B cell (primary cell): ENCODE measurements around the gene PHRF1. TPM values are rescaled to one million over a fixed set of nuclear protein-coding genes. Genes with fewer than 3 reads are reported as not detected.

Source experiments
- ATAC-seq: fragments of 200-7000 bp; cut with Tn5 transposase; one replicate; pipeline ENCODE4 v1.10.0; 2021; ENCODE audit warnings: low read depth, mild to moderate bottlenecking, moderate number of reproducible peaks, moderate library complexity
- CTCF ChIA-PET: fragments of 350-600 bp; sonication (Branson Sonifier 250); formaldehyde crosslinking; loops from one replicate; lab custom pipeline; 2021; ENCODE audit warnings: antibody characterized with exemption, inconsistent platforms; lab: Charles Lee
- POLR2A ChIA-PET: fragments of 350-600 bp; sonication (Branson Sonifier 250); formaldehyde crosslinking; loops from one replicate; lab custom pipeline; 2021; ENCODE audit warnings: antibody characterized with exemption; lab: Charles Lee
- DNase-seq: peaks from one replicate; pipeline ENCODE4 v3.0.0; 2013
- H2AFZ ChIP-seq: 2 replicates; pipeline ENCODE4 v1.6.1; 2012; ENCODE audit warnings: mild to moderate bottlenecking, low read depth, low read length; ENCODE audit not compliant: insufficient read depth, poor library complexity, severe bottlenecking
- H3K27ac ChIP-seq, 2 donors: 1 replicate in 1 of 2; 2 replicates in 1 of 2; pipeline ENCODE4 v1.5.1; 2012 to 2013; ENCODE audit warnings: low read length in 2 of 2, mild to moderate bottlenecking in 2 of 2, moderate library complexity in 1 of 2
- H3K27me3 ChIP-seq, 4 experiments: fragments of 200-600 bp in 1 of 4; sonication (generic) in 1 of 4; replicated peaks in 1 of 4; 1 replicate in 2 of 4; 2 replicates in 2 of 4; pipeline versions ENCODE4 v1.6.1 to v1.7.0; 2013 to 2016; ENCODE audit warnings: low read length in 3 of 4, mild to moderate bottlenecking in 2 of 4, mixed read lengths in 1 of 4, moderate library complexity in 1 of 4; ENCODE audit not compliant: insufficient read depth in 4 of 4, control insufficient read depth in 3 of 4; ENCODE audit errors: control extremely low read depth in 1 of 4
- H3K36me3 ChIP-seq, 2 experiments: replicated peaks in 1 of 2; 1 replicate in 1 of 2; 2 replicates in 1 of 2; pipeline versions ENCODE4 v1.6.1 to v1.7.1; 2013; ENCODE audit warnings: low read length in 1 of 2; ENCODE audit not compliant: insufficient read depth in 2 of 2, control insufficient read depth in 1 of 2; ENCODE audit errors: control extremely low read depth in 1 of 2, extremely low read depth in 1 of 2
- H3K4me1 ChIP-seq, 2 donors: fragments of 200-600 bp in 1 of 2; sonication (generic) in 1 of 2; 1 replicate in 1 of 2; 2 replicates in 1 of 2; pipeline versions ENCODE4 v1.5.1 to v1.6.1; 2013 to 2017; ENCODE audit warnings: low read length in 2 of 2; ENCODE audit not compliant: control insufficient read depth in 2 of 2, insufficient read depth in 2 of 2
- H3K4me2 ChIP-seq: replicated peaks from 2 replicates; pipeline ENCODE3; 2012; ENCODE audit warnings: mild to moderate bottlenecking, low read depth, low read length; ENCODE audit not compliant: poor library complexity, severe bottlenecking
- H3K4me3 ChIP-seq, 5 experiments: fragments of 200-600 bp in 1 of 5; sonication (generic) in 1 of 5; 1 replicate in 3 of 5; 2 replicates in 2 of 5; pipeline versions ENCODE4 v1.5.1 to v1.7.0; 2011 to 2016; ENCODE audit warnings: low read length in 4 of 5, mild to moderate bottlenecking in 4 of 5, low read depth in 2 of 5, control low read depth in 1 of 5, moderate library complexity in 1 of 5; ENCODE audit not compliant: insufficient read depth in 1 of 5; ENCODE audit errors: control extremely low read depth in 1 of 5, extremely low read depth in 1 of 5
- H3K79me2 ChIP-seq: fragments of 200-600 bp; sonication (generic); one replicate; pipeline ENCODE4 v1.6.0; 2016; ENCODE audit warnings: low read length; ENCODE audit not compliant: control insufficient read depth, insufficient read depth
- H3K9ac ChIP-seq: fragments of 200-600 bp; sonication (generic); 2 replicates; pipeline ENCODE4 v1.6.1; 2017; ENCODE audit warnings: mild to moderate bottlenecking, low read length, moderate library complexity
- H3K9me3 ChIP-seq, 3 donors: one replicate each; pipeline versions ENCODE4 v1.6.1 to v1.7.1; 2013; ENCODE audit warnings: low read length in 2 of 3; ENCODE audit not compliant: control insufficient read depth in 2 of 3, insufficient read depth in 1 of 3; ENCODE audit errors: control extremely low read depth in 1 of 3
- H4K20me1 ChIP-seq: 2 replicates; pipeline ENCODE4 v1.6.0; 2012; ENCODE audit warnings: mild to moderate bottlenecking, low read length; ENCODE audit not compliant: insufficient read depth, control insufficient read depth, poor library complexity, severe bottlenecking
- H3K27ac Mint-ChIP-seq: one replicate; pipeline ENCODE4 v1.8.0; 2021; ENCODE audit warnings: mixed read lengths
- H3K27me3 Mint-ChIP-seq: one replicate; pipeline ENCODE4 v1.8.0; 2021; ENCODE audit warnings: mixed read lengths
- H3K4me1 Mint-ChIP-seq: one replicate; pipeline ENCODE4 v1.8.0; 2021; ENCODE audit warnings: mixed read lengths
- H3K4me3 Mint-ChIP-seq: one replicate; pipeline ENCODE4 v1.8.0; 2021; ENCODE audit warnings: mixed read lengths
- H3K9me3 Mint-ChIP-seq: one replicate; pipeline ENCODE4 v1.8.0; 2022; ENCODE audit warnings: mixed read lengths; ENCODE audit not compliant: insufficient read depth
- EZH2 ChIP-seq: IDR thresholded peaks from 2 replicates; pipeline ENCODE4 v1.6.1; 2012; ENCODE audit warnings: borderline replicate concordance, low read depth, mild to moderate bottlenecking, moderate library complexity, low read length; ENCODE audit not compliant: insufficient read depth, poor library complexity, severe bottlenecking
- WGBS: methylation state at CpG from one replicate; pipeline ENCODE4 v1.1.5; 2013; ENCODE audit warnings: missing lambda C conversion rate; ENCODE audit not compliant: insufficient coverage; 5-methylcytosine and 5-hydroxymethylcytosine counted together
- intact Hi-C: fragments of 100-400 bp; cut with micrococcal nuclease; formaldehyde crosslinking; loops from one replicate; pipeline ENCODE4 v1.10.0; 2022
- polyA plus RNA-seq: library from polyadenylated mRNA; depleted of rRNA; stranded (reverse); fragments of >200 nt; gene quantifications from 2 replicates; pipeline ENCODE4 v1.2.3, GENCODE V29; 2012
- total RNA-seq, 2 donors: library from RNA; stranded (reverse); fragments of 120-200 nt in 1 of 2; gene quantifications; 1 replicate in 1 of 2; 2 replicates in 1 of 2; pipeline versions ENCODE4 v1.2.3 to v1.2.4, GENCODE V29; 2013 to 2022
- TF ChIP-seq, protein P1 (sequence below): fragments of 200-600 bp; IDR thresholded peaks from one replicate; pipeline ENCODE4 v1.8.0; 2022; ENCODE audit warnings: antibody characterized with exemption, mild to moderate bottlenecking

PHRF1 gene
- total and polyA plus RNA-seq, 2 donors (not counting 1 experiment from before 2014, with no cell fraction given): 22.3 to 57.9 TPM

DNA sequence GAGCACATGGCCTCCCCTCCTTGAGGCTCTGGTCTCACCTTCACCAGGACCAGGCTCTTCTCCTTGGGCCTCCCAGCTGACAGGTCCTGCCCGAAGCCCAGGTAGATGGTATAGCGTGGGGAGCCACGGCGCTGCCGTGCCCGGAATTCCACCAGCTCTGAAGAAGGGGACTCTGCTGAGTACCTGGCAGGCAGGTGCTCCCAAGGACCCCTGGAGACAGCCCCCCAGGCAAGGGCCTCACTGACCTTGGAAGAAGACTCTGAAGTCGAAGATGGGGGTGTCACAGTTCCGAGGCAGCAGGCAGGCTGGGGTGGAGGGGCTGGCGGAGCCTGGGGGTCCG, 36.7 kb downstream of the PHRF1 start:
- Mint-ChIP-seq H3K4me1 (peaks cover 17% of the 10 kb centered on the region), H3K27ac (no peak overlapping the region), H3K27me3 (no peaks in the 10 kb centered on the region), H3K4me3 (no peak overlapping the region), H3K9me3 (no peaks in the 10 kb centered on the region)
- POLR2A ChIA-PET: interaction anchor here (0.6 to 2.0 kb wide), 2 partner anchors 37 to 220 kb away, joined by 4 to 8 read pairs; partner anchors contain the start of genes CD151 and PHRF1
- no peaks in the 10 kb centered on the region for H3K27me3 ChIP-seq
- H3K9me3 ChIP-seq: no peaks in the 10 kb centered on the region
- peaks cover 0 to 57% of the 10 kb centered on the region in 2 experiments for H3K36me3 ChIP-seq
- CTCF ChIA-PET: interaction anchor here (1.4 to 1.7 kb wide), 2 partner anchors 58 to 95 kb away, joined by 3 to 5 read pairs; no protein-coding TSS in a partner anchor
- WGBS: over 99% methylated on average over 10 of the region's 10 CpGs
- no peak for DNase-seq
- no peak overlapping the region for H2AFZ ChIP-seq
- peaks cover 71% of the 10 kb centered on the region for H4K20me1 ChIP-seq
- no peak overlapping the region for H3K9ac ChIP-seq
- peaks cover 18 to 35% of the 10 kb centered on the region in 2 donors for H3K4me1 ChIP-seq
- H3K4me2 ChIP-seq: no peak overlapping the region
- intact Hi-C loops: loop anchor here (10.0 kb wide), 1 partner anchor 112 kb away; no protein-coding TSS in a partner anchor
- no peak overlapping the region for H3K4me3 ChIP-seq
- peaks cover 6% of the 10 kb centered on the region for H3K79me2 ChIP-seq
- no peak for ATAC-seq
- H3K27ac ChIP-seq: peak overlapping the region in 1 of 2 donors; percentile 59
- TF ChIP-seq, protein P1, sequence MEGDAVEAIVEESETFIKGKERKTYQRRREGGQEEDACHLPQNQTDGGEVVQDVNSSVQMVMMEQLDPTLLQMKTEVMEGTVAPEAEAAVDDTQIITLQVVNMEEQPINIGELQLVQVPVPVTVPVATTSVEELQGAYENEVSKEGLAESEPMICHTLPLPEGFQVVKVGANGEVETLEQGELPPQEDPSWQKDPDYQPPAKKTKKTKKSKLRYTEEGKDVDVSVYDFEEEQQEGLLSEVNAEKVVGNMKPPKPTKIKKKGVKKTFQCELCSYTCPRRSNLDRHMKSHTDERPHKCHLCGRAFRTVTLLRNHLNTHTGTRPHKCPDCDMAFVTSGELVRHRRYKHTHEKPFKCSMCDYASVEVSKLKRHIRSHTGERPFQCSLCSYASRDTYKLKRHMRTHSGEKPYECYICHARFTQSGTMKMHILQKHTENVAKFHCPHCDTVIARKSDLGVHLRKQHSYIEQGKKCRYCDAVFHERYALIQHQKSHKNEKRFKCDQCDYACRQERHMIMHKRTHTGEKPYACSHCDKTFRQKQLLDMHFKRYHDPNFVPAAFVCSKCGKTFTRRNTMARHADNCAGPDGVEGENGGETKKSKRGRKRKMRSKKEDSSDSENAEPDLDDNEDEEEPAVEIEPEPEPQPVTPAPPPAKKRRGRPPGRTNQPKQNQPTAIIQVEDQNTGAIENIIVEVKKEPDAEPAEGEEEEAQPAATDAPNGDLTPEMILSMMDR: no peak
- no peak for TF ChIP-seq EZH2

DNA sequence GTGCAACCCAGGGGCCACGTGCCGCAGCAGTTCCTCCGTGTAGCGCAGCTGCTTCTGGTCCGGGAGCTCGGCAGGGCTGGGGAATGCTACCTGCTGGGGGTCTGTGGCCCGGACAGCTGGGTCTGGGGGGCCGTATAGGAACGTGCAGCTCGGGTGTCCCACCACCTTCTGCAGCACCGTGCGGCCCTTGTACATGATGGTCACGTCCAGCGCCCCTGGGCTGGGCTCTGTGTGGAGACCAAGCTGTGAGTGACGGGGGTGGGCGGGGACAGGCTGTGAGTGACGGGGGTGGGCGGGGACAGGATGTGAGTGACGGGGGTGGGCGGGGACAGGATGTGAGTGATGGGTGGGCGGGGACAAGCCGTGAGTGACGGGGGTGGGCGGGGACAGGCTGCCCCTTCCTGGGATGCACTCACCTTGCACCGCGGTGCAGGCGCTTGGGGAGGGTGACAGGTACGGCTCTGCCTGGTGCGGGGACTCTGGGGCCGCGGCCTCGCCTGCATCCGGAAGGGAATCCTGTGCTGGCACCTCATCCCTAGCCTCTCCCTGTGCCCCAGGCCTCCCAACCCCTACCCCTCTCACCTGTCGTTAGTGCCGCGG, 37.2 kb downstream of the PHRF1 start:
- peak; percentile 71 for DNase-seq
- no peak overlapping the region for H2AFZ ChIP-seq
- ChIA-PET POLR2A (interaction anchor here (0.6 to 2.0 kb wide), 2 partner anchors 37 to 219 kb away, joined by 4 to 8 read pairs; partner anchors contain the start of genes CD151 and PHRF1), CTCF (interaction anchor here (1.4 to 1.7 kb wide), 2 partner anchors 59 to 96 kb away, joined by 3 to 5 read pairs; no protein-coding TSS in a partner anchor)
- no peak overlapping the region for H3K4me3 ChIP-seq
- peaks cover 18 to 35% of the 10 kb centered on the region in 2 donors for H3K4me1 ChIP-seq
- H3K4me2 ChIP-seq: peak overlapping the region; percentile 90
- peak overlapping the region in 1 of 2 donors; percentile 59 for H3K27ac ChIP-seq
- intact Hi-C loops: loop anchor here (10.0 kb wide), 1 partner anchor 111 kb away; no protein-coding TSS in a partner anchor
- no peaks in the 10 kb centered on the region for H3K27me3 Mint-ChIP-seq
- H3K27me3 ChIP-seq: no peaks in the 10 kb centered on the region
- H3K9me3 Mint-ChIP-seq: no peaks in the 10 kb centered on the region
- no peak for TF ChIP-seq EZH2
- TF ChIP-seq, protein P1: no peak
- no peak overlapping the region for H3K4me3 Mint-ChIP-seq
- 92% methylated on average over 17 of the region's 36 CpGs for WGBS
- peaks cover 0 to 51% of the 10 kb centered on the region in 2 experiments for H3K36me3 ChIP-seq
- H4K20me1 ChIP-seq: peaks cover 66% of the 10 kb centered on the region
- H3K9me3 ChIP-seq: no peaks in the 10 kb centered on the region
- H3K9ac ChIP-seq: no peak overlapping the region
- H3K79me2 ChIP-seq: peaks cover 6% of the 10 kb centered on the region
- peaks cover 17% of the 10 kb centered on the region for H3K4me1 Mint-ChIP-seq
- ATAC-seq: no peak
- no peak overlapping the region for H3K27ac Mint-ChIP-seq
